ENCODE results near the gene DYNAP.

The DYNAP gene

GRCh38 chr18:54590945-54591344, at the start of gene DYNAP:
TSS of gene DYNAP (plus strand) at chr18:54591245. CDS start at chr18:54591283, 38 bp downstream.
- no peak for DNase-seq

- DNase-seq = no peak
Measured at GRCh38 chr18:54551590-54551989, 39.5 kb upstream of the DYNAP start.

- no peak for DNase-seq
Measured at GRCh38 chr18:54555286-54555685, 35.8 kb upstream of the DYNAP start.

- no peak for DNase-seq
Measured at GRCh38 chr18:54555996-54556395, 35.0 kb upstream of the DYNAP start.

GRCh38 chr18:54557958-54558357, 33.1 kb upstream of the DYNAP start:
- no peak for DNase-seq

- DNase-seq = no peak
Measured at GRCh38 chr18:54558609-54559585, 32.1 kb upstream of the DYNAP start.

- no peak for DNase-seq
Measured at GRCh38 chr18:54561706-54562267, 29.3 kb upstream of the DYNAP start.

- DNase-seq = no peak
Measured at GRCh38 chr18:54580202-54580729, 10.8 kb upstream of the DYNAP start.

GRCh38 chr18:54584065-54584464, 7.0 kb upstream of the DYNAP start:
- DNase-seq = no peak

GRCh38 chr18:54585743-54586142, 5.3 kb upstream of the DYNAP start:
- DNase-seq = no peak

GRCh38 chr18:54604211-54604610, 13.2 kb downstream of the DYNAP start:
- no peak for DNase-seq

- no peak for DNase-seq
Measured at GRCh38 chr18:54606835-54607212, 15.8 kb downstream of the DYNAP start.

GRCh38 chr18:54607213-54608027, 16.4 kb downstream of the DYNAP start:
- no peak for DNase-seq

- DNase-seq = no peak
Measured at GRCh38 chr18:54608028-54608642, 17.1 kb downstream of the DYNAP start.

- DNase-seq = no peak
Measured at GRCh38 chr18:54611816-54612215, 20.8 kb downstream of the DYNAP start.

GRCh38 chr18:54612237-54612636, 21.2 kb downstream of the DYNAP start:
- no peak for DNase-seq

GRCh38 chr18:54613174-54613573, 22.1 kb downstream of the DYNAP start:
- no peak for DNase-seq

GRCh38 chr18:54616220-54616848, 25.3 kb downstream of the DYNAP start:
- no peak for DNase-seq

GRCh38 chr18:54622084-54622483, 31.0 kb downstream of the DYNAP start:
- DNase-seq = no peak

GRCh38 chr18:54626779-54627178, 35.7 kb downstream of the DYNAP start:
- no peak for DNase-seq

GRCh38 chr18:54630963-54631362, 39.9 kb downstream of the DYNAP start:
- no peak for DNase-seq

GRCh38 chr18:54636217-54636616, 45.2 kb downstream of the DYNAP start:
- DNase-seq = no peak
